DMS153 treated with DMSO at 0.1 percent for 48 hours (cell line): Measurements from ENCODE around the gene ATP10B.

Experiments used
- DNase-seq: peaks from one replicate; lab custom pipeline; 2025; ENCODE audit not compliant: unreplicated experiment; lab: John Stamatoyannopoulos, UW

ATP10B gene

GRCh38 chr5:160556846-160557245 is 295.2 kb downstream of the ATP10B start:
- DNase-seq = no peak

GRCh38 chr5:160555971-160556631 is 295.9 kb downstream of the ATP10B start:
- DNase-seq = no peak

- no peak for DNase-seq
These were observed 296.4 kb downstream of the ATP10B start for GRCh38 chr5:160555581-160555970.

- no peak for DNase-seq
These were observed 301.9 kb downstream of the ATP10B start for GRCh38 chr5:160550075-160550474.

- no peak for DNase-seq
These were observed 302.9 kb downstream of the ATP10B start for GRCh38 chr5:160548949-160549645.

GRCh38 chr5:160547872-160548271 is 304.1 kb downstream of the ATP10B start:
- DNase-seq = no peak

GRCh38 chr5:160547061-160547460 is 304.9 kb downstream of the ATP10B start:
- DNase-seq = no peak

- DNase-seq = no peak
These were observed 306.2 kb downstream of the ATP10B start for GRCh38 chr5:160545832-160546231.

- DNase-seq = no peak
These were observed 308.6 kb downstream of the ATP10B start for GRCh38 chr5:160543395-160543794.

- no peak for DNase-seq
These were observed 309.2 kb downstream of the ATP10B start for GRCh38 chr5:160542840-160543239.

GRCh38 chr5:160542281-160542680 is 309.7 kb downstream of the ATP10B start:
- no peak for DNase-seq

- DNase-seq = no peak
These were observed 312.6 kb downstream of the ATP10B start for GRCh38 chr5:160539431-160539830.

- DNase-seq = no peak
These were observed 314.1 kb downstream of the ATP10B start for GRCh38 chr5:160537940-160538339.

GRCh38 chr5:160537116-160537515 is 314.9 kb downstream of the ATP10B start:
- DNase-seq = no peak

GRCh38 chr5:160534914-160535313 is 317.1 kb downstream of the ATP10B start:
- DNase-seq = no peak

- DNase-seq = no peak
These were observed 317.9 kb downstream of the ATP10B start for GRCh38 chr5:160534125-160534524.

GRCh38 chr5:160525471-160526261 is 326.3 kb downstream of the ATP10B start:
- DNase-seq = no peak

GRCh38 chr5:160524827-160525226 is 327.2 kb downstream of the ATP10B start:
- no peak for DNase-seq

- no peak for DNase-seq
These were observed 328.4 kb downstream of the ATP10B start for GRCh38 chr5:160523502-160524163.

- no peak for DNase-seq
These were observed 330.7 kb downstream of the ATP10B start for GRCh38 chr5:160521392-160521663.

- DNase-seq = no peak
These were observed 331.2 kb downstream of the ATP10B start for GRCh38 chr5:160520609-160521391.
